Suppressor macrophage treated with lipopolysaccharide for 4 hours (primary cell): ENCODE measurements around the gene EFNA3.
"Not testable (repeated sequence)": the region's sequence is repeated elsewhere in the genome, so short reads cannot be mapped to it uniquely, and the experiment has no call there.

Source experiments
- DNase-seq: peaks from one replicate; pipeline ENCODE4 v3.0.0-alpha.2; 2020

Gene EFNA3

DNA sequence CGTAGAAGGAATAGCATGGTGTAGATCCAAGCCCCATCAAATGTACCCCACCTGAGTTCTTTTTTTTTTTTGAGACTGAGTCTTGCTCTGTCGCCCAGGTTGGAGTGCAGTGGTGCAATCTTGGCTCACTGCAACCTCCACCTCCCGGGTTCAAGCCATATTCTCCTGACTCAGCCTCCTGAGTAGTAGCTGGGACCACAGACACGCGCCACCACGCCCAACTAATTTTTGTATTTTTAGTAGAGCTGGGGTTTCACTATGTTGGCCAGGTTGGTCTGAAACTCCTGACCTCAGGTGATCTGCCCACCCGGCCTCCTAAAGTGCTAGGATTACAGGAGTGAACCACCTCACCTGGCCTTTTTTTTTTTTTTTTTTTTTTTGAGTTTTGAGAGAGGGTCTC lies 39.5 kb downstream of the EFNA3 start:
- DNase-seq, result not testable (repeated sequence)

DNA sequence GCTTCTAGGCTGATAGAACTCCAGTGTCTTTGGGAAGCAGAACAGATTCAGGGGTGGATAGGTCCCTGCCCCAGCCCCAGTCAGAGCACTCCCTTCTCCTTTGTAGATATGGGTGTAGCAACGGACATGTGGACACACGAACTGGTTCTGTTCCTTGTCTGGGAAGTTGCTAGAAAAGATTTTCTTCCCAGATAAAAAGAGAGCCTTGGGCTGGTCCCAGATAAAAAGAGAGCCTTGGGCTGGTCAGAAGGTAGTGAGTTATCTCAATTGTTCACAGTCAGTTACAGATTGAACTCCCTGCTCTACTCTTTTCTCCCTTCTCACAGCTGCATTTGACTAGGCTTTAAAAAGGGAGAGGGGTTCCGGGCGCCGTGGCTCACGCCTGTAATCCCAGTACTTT lies 41.6 kb downstream of the EFNA3 start:
- no peak for DNase-seq

DNA sequence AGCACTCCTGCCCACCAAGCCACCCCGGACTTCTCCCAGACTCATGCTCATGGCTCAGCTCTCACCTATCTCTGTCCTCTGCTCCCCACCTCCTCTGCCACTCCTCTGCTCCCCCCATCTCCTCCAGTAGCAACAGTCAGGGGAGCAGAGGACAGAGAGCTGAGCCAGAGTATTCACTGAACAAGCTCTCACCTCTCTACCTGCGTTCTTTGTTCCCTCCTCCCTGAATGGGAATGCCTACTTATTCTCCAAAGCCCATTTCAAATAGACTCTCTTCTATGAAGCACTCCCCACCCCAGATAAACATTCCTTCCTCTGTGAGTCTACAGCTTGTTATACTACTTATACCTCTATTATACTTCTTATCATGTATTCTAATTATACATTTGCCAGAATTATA lies 42.6 kb downstream of the EFNA3 start:
- no peak for DNase-seq

- no peak for DNase-seq
These were observed 43.7 kb downstream of the EFNA3 start for GRCh38 chr1:155122308-155122707.

DNA sequence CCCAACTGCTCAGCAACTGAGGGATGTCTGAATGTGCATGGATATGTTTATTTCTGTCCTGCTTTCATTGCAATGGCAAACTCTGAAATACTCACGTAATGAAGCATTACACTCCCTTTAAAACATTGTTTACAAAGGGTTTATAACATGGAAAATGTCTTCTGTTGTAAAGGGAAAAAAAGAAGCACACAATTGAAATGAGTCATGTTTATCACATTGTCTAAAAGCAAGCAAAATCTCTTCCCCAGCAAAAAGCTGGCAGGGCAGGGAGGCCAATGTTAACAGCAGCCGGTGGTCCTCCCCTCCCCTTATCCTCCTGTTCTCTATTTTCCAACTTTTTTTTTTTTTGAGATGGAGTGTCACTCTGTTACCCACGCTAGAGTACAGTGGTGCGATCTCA lies 45.2 kb downstream of the EFNA3 start:
- DNase-seq, result no peak

DNA sequence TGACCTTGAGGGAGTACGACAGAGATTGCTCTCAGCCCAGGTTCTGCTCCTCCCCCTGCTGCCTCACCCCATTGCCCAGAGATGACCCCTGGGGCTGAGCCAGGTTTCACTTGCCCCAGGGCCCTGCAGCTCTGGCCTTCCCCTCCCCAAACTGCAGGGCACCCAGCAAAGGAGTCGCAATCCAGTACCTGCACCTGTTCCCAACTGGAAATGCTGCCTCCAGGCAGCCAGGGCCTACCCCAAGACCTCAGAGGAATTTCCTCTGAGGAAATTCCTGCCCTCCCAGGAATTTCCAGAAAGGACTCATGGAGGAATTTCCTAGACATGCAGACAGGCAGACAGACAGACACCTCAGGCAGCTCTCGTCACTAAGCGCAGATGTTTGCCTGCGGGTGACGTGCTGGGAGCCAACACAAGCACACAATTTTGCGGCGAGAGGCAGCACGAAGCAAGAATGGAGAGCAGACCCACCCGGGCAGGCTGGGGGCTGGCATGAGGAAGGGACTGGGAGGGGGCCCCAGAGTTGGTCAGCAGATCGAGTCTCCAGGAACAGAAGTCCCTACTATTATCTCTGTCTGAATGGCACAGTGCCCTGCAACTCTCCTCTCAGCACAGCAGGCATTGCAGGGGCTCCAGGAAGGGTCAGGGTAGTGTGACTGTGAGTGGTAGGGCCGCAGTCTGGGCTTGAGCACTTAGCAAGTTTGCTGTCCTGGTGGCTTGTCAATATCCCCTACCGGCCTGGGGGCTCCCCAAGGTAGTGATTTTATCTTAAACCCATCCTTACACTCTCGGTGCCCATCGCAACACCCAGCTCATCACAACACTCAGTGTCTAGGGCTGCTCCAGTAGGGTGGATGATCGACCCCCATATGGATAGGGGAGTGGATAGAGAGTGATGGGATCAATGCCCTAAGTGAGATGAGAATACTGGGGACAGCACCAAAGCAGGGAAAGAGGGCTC lies 46.1 kb downstream of the EFNA3 start:
- no peak for DNase-seq

GRCh38 chr1:155125511-155125945 lies 46.9 kb downstream of the EFNA3 start:
- no peak for DNase-seq

DNA sequence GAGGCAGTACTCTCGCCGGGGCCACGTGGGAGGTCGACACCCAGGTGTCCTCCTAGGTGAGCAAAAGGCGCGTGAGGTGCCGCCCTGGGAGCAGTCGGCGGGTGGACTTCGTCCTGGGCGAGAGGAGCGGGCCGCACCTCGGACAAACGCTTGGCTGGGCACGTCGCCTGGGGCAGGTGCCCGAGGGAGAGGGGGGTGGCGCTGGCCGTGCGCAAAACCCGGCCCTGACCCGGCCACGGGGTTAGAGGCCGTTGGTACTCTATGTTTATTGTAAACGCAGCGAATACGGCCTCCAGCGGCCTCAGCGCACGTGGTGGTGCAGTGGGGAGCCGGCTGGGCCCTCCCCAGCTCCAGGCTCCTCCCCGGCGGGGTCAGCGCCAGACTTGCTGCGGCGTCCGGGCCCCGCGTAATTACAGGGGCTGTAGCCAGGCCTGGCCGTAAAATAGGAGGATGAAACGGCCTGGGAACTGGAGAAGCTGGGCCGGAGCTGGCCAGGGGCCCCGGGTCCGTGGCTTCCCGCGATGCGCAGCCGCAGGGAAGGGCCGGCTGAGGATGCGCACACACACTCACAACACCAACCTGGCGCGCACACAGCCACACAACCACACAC lies 47.4 kb downstream of the EFNA3 start:
- no peak for DNase-seq

- DNase-seq, result peak; percentile 37
These were observed 48.0 kb downstream of the EFNA3 start for GRCh38 chr1:155126556-155127104.

GRCh38 chr1:155127105-155127966 lies 48.7 kb downstream of the EFNA3 start, which contains the start of gene EFNA1:
Gene EFNA1 (plus strand): TSS chr1:155127876. CDS start chr1:155127978, 102 bp downstream.
- peak; percentile 47 for DNase-seq

DNA sequence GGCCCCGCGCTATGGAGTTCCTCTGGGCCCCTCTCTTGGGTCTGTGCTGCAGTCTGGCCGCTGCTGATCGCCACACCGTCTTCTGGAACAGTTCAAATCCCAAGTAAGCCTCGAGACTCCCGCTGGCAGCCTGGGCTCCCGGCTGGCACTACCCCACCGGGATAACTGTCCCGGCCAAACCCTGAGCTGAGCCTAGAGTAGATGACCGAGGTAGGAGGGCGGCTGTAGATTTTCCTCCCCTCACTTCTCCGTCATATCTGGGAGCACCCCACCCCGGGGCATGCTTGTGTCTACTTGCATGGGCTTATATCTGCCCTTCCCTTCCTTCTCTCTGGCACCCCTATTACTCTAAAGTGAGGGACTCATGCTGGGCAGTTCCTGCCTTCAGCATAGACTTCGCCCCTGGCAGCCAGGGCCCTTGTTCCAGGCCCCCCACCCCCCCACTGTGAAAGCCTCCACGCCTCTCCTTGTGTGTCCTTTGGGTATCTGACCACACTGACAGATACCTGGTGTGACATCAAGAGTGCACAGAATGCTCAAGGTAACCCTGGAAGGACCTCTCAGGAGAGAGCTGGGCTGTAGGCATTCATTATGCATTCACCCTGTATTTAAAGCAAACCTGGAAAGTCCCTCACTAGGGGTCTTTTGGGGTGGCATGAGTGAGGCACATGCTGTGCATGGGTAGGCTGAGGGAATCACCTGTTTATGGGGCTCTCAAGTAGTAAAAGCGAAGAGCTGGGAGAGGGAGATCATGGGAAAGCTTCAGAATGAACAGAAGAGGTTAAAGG lies 49.5 kb downstream of the EFNA3 start:
- DNase-seq, result no peak

GRCh38 chr1:155128755-155129473 lies 50.3 kb downstream of the EFNA3 start:
- no peak for DNase-seq

DNA sequence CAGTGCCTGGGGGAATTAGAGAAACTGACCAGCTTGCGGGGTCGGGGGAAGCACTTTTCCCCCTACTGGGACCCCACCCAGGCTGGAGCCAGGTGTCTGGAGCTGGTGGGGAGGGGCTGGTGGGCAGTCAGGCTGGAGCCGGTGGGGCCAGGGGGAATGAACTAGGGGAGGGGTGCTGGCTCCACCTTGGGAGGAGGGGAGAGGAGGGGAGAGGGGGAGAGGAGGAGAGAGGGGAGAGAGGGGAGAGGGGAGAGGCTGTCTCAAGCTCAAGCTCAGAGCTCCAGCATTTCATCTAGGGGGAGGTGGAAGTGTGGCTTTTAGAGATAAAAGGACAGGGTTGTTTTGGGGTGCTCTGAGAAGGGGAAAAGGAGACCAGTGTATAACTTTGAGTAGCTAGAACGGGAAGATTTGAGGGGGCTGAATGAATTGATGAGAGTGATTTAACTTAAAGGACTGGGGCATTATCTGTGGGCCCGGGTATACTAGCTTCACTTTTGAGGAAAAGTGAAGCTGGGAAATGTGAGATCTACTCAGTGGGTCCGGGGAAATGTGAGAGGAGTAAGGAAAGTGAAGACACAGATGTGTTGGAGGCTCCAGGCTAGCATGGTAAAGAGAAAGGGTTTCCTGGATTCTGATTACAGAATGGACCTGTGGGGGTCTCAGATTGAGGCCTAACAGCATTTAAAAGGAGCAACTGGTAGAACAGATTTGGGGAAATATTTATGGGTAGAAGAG lies 51.8 kb downstream of the EFNA3 start:
- no peak for DNase-seq

DNA sequence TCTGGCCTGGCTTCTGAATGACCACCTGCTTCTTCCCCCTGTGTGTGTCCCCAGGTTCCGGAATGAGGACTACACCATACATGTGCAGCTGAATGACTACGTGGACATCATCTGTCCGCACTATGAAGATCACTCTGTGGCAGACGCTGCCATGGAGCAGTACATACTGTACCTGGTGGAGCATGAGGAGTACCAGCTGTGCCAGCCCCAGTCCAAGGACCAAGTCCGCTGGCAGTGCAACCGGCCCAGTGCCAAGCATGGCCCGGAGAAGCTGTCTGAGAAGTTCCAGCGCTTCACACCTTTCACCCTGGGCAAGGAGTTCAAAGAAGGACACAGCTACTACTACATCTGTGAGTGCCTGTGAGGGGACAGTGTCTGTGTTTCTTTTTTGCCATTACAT lies 52.6 kb downstream of the EFNA3 start:
- no peak for DNase-seq

DNA sequence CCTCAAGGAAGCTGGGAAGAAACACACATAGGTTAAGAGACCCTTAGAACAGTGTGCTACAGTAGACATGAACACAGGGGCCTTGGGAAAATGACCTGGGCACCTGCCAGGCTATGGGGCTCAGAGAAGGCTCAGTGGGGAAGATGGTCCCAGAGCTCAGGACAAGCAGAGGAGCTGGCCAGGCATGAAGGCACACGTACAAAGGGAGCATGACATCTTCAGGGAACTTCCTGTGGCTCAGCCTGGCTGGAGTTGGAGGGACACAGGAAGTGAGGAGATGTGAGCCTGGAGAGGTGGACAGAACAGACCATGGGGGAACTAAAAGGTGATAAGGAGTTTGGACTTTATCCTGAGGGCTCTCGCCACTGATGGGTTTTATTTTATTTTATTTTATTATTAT lies 53.2 kb downstream of the EFNA3 start:
- no peak for DNase-seq

DNA sequence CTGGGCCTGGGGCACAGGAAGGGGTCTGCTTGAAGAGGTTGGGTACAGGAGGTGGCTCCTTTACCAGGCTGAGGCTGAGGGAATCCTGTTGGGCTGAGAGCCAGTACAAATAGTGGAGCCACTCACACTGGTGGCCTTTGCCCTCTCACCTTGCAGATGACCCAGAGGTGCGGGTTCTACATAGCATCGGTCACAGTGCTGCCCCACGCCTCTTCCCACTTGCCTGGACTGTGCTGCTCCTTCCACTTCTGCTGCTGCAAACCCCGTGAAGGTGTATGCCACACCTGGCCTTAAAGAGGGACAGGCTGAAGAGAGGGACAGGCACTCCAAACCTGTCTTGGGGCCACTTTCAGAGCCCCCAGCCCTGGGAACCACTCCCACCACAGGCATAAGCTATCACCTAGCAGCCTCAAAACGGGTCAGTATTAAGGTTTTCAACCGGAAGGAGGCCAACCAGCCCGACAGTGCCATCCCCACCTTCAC lies 55.2 kb downstream of the EFNA3 start:
- DNase-seq, result no peak

DNA sequence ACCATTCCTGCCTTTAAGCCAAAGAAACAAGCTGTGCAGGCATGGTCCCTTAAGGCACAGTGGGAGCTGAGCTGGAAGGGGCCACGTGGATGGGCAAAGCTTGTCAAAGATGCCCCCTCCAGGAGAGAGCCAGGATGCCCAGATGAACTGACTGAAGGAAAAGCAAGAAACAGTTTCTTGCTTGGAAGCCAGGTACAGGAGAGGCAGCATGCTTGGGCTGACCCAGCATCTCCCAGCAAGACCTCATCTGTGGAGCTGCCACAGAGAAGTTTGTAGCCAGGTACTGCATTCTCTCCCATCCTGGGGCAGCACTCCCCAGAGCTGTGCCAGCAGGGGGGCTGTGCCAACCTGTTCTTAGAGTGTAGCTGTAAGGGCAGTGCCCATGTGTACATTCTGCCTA lies 55.7 kb downstream of the EFNA3 start:
- DNase-seq, result no peak

- DNase-seq, result peak; percentile 97
These were observed 56.3 kb downstream of the EFNA3 start for GRCh38 chr1:155134880-155135414.

- peak; percentile 98 for DNase-seq
These were observed 56.9 kb downstream of the EFNA3 start, which contains the start of gene SLC50A1 for GRCh38 chr1:155135415-155136028. Gene SLC50A1 (plus strand): TSS chr1:155135852. CDS start chr1:155135912, 60 bp downstream.

DNA sequence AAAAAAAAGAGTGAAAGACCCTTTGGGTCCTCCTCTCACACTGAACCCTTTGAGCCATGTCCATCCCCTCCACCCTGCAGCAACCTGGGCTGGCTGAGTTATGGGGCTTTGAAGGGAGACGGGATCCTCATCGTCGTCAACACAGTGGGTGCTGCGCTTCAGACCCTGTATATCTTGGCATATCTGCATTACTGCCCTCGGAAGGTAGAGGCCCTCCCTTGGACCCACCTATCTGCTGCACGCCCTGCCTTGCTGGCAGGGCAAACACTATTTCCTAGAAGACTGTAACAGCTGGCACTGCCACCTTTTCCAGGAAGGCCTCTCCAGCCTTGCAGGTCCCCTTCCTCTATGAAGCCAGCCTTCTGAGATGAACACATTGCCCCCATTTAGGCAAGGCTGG lies 58.1 kb downstream of the EFNA3 start:
- no peak for DNase-seq
